GM12878 (cell line): ENCODE results near the gene ZMYND11. TPM values are rescaled to one million over a fixed set of nuclear protein-coding genes. Genes with fewer than 3 reads are reported as not detected.

Experiments
- ATAC-seq: fragments of 200-7000 bp; cut with Tn5 transposase; 3 replicates; pipeline ENCODE4 v1.9.1; 2020; ENCODE audit warnings: mild to moderate bottlenecking, moderate library complexity
- BruUV-seq: library from RNA; stranded (reverse); fragments of 400-500 nt; replicated peaks from 2 replicates; lab custom pipeline; 2021; lab: Mats Ljungman, UMichigan
- CTCF ChIA-PET: fragments of 300-600 bp; sonication (Branson Sonifier 250); formaldehyde crosslinking; extraction: SDS; loops from one replicate; lab custom pipeline; 2021; ENCODE audit warnings: inconsistent platforms; lab: Yijun Ruan, JAX
- POLR2A ChIA-PET: fragments of 350-600 bp; formaldehyde crosslinking; extraction: SDS; loops from one replicate; lab custom pipeline; 2021; ENCODE audit warnings: inconsistent platforms; lab: Charles Lee
- RAD21 ChIA-PET: fragments of 300-600 bp; sonication (Branson Sonifier 250); formaldehyde crosslinking; loops from one replicate; lab custom pipeline; 2023; ENCODE audit warnings: antibody characterized with exemption; ENCODE audit not compliant: unreplicated experiment; lab: Charles Lee
- SMC1A ChIA-PET: fragments of 300-600 bp; sonication (Branson Sonifier 250); formaldehyde crosslinking; loops from one replicate; lab custom pipeline; 2023; ENCODE audit not compliant: unreplicated experiment, uncharacterized antibody; lab: Charles Lee
- DNase-seq: peaks from one replicate; pipeline ENCODE4 v3.0.0-alpha.2; 2011; ENCODE audit warnings: low read depth, low spot score
- FAIRE-seq: peaks from 3 replicates; lab custom pipeline; 2011; peaks lifted over from hg19 to GRCh38; lab: Jason Lieb, UNC
- H2AFZ ChIP-seq: 2 replicates; pipeline ENCODE4 v1.6.0; 2011; ENCODE audit warnings: low read depth, low read length, control low read depth; ENCODE audit not compliant: control insufficient read depth
- H3K27ac ChIP-seq: 2 replicates; pipeline ENCODE4 v1.5.1; 2011; ENCODE audit warnings: control low read depth; ENCODE audit not compliant: control insufficient read depth, insufficient read depth
- H3K27me3 ChIP-seq, 2 experiments: replicated peaks in 1 of 2; 2 replicates each; pipeline versions ENCODE4 v1.6.0 to v1.6.1; 2011; ENCODE audit warnings: low read length in 1 of 2; ENCODE audit not compliant: control insufficient read depth in 2 of 2, insufficient read depth in 2 of 2
- H3K36me3 ChIP-seq, 2 experiments: 2 replicates each; pipeline ENCODE4 v1.5.1; 2011; ENCODE audit warnings: low read length in 1 of 2; ENCODE audit not compliant: control insufficient read depth in 2 of 2, insufficient read depth in 2 of 2
- H3K4me1 ChIP-seq: 2 replicates; pipeline ENCODE4 v1.6.1; 2011; ENCODE audit warnings: mild to moderate bottlenecking, low read length, moderate library complexity, mixed read lengths; ENCODE audit not compliant: control insufficient read depth, insufficient read depth
- H3K4me2 ChIP-seq: 2 replicates; pipeline ENCODE4 v1.6.0; 2011; ENCODE audit warnings: control low read depth; ENCODE audit not compliant: control insufficient read depth, insufficient read depth
- H3K4me3 ChIP-seq: fragments of 200-600 bp; sonication (generic); 2 replicates; pipeline ENCODE4 v1.5.1; 2016
- H3K79me2 ChIP-seq: 2 replicates; pipeline ENCODE4 v1.6.0; 2011; ENCODE audit warnings: low read length; ENCODE audit not compliant: control insufficient read depth, insufficient read depth
- H3K9ac ChIP-seq: 2 replicates; pipeline ENCODE4 v1.8.0; 2011; ENCODE audit warnings: low read length, control low read depth, mixed read lengths; ENCODE audit not compliant: control insufficient read depth, insufficient read depth
- H3K9me3 ChIP-seq: replicated peaks from 3 replicates; pipeline ENCODE4 v1.5.1; 2011; ENCODE audit warnings: mild to moderate bottlenecking, low read length; ENCODE audit not compliant: control insufficient read depth, insufficient read depth
- H4K20me1 ChIP-seq: 2 replicates; pipeline ENCODE4 v1.6.0; 2011; ENCODE audit not compliant: control insufficient read depth, insufficient read depth
- CBX5 ChIP-seq: sonication (generic); IDR thresholded peaks from 2 replicates; pipeline ENCODE4 v1.6.1; 2016; ENCODE audit warnings: low read depth, moderate library complexity, mild to moderate bottlenecking, inconsistent platforms
- CREB1 ChIP-seq: IDR thresholded peaks from 2 replicates; pipeline ENCODE4 v1.6.1; 2012; ENCODE audit warnings: low read depth, mild to moderate bottlenecking, inconsistent platforms
- EP300 ChIP-seq, 2 experiments: fragments of 150-350 bp in 1 of 2; IDR thresholded peaks; 2 replicates each; pipeline ENCODE4 v1.6.1; 2011 to 2012; ENCODE audit warnings: low read depth in 2 of 2, low read length in 2 of 2, borderline replicate concordance in 1 of 2, improper control_type of control experiment in 1 of 2, inconsistent platforms in 1 of 2; ENCODE audit not compliant: control insufficient read depth in 1 of 2
- ESRRA ChIP-seq: IDR thresholded peaks from 2 replicates; pipeline ENCODE4 v1.6.1; 2012; ENCODE audit warnings: mild to moderate bottlenecking, low read length, improper control_type of control experiment
- GABPA ChIP-seq: IDR thresholded peaks from 2 replicates; pipeline ENCODE4 v1.6.1; 2014; ENCODE audit warnings: antibody characterized with exemption, low read depth, mild to moderate bottlenecking, inconsistent platforms
- GATAD2B ChIP-seq: fragments of 450-650 bp; conservative IDR thresholded peaks from 2 replicates; pipeline ENCODE4 v1.6.1; 2017; ENCODE audit warnings: low read depth, mild to moderate bottlenecking, moderate library complexity
- HDAC2 ChIP-seq: fragments of 200-600 bp; sonication (generic); IDR thresholded peaks from 2 replicates; pipeline ENCODE4 v1.6.1; 2017
- HDAC6 ChIP-seq: fragments of 200-600 bp; sonication (generic); IDR thresholded peaks from one replicate; pipeline ENCODE4 v1.8.0; 2017; ENCODE audit warnings: antibody characterized with exemption; ENCODE audit not compliant: unreplicated experiment
- IKZF1 ChIP-seq: fragments of 450-650 bp; conservative IDR thresholded peaks from 2 replicates; pipeline ENCODE4 v1.6.1; 2017; ENCODE audit warnings: antibody characterized with exemption, mild to moderate bottlenecking
- IRF3 ChIP-seq: fragments of 450-650 bp; IDR thresholded peaks from 2 replicates; pipeline ENCODE4 v1.6.1; 2014; ENCODE audit warnings: mild to moderate bottlenecking
- JUNB ChIP-seq: IDR thresholded peaks from 2 replicates; pipeline ENCODE4 v1.6.1; 2016; ENCODE audit warnings: antibody characterized with exemption, mild to moderate bottlenecking
- NBN ChIP-seq: fragments of 450-650 bp; IDR thresholded peaks from 2 replicates; pipeline ENCODE4 v1.6.1; 2016
- RAD21 ChIP-seq: IDR thresholded peaks from 2 replicates; pipeline ENCODE4 v1.6.1; 2011; ENCODE audit warnings: mild to moderate bottlenecking, low read depth, low read length, moderate library complexity; ENCODE audit not compliant: insufficient read depth
- REST ChIP-seq: IDR thresholded peaks from 2 replicates; pipeline ENCODE4 v1.6.1; 2012; ENCODE audit warnings: mild to moderate bottlenecking, low read depth, low read length
- SREBF2 ChIP-seq: IDR thresholded peaks from 2 replicates; pipeline ENCODE4 v1.6.1; 2012; ENCODE audit warnings: mild to moderate bottlenecking, low read length
- ZBED1 ChIP-seq: IDR thresholded peaks from 2 replicates; pipeline ENCODE4 v1.6.1; 2016; ENCODE audit warnings: borderline replicate concordance
- ZNF592 ChIP-seq: fragments of 450-650 bp; IDR thresholded peaks from 2 replicates; pipeline ENCODE4 v1.6.1; 2017; ENCODE audit warnings: mild to moderate bottlenecking, moderate library complexity
- ZSCAN29 ChIP-seq: fragments of 450-650 bp; IDR thresholded peaks from 2 replicates; pipeline ENCODE4 v1.6.1; 2017; ENCODE audit warnings: mild to moderate bottlenecking, moderate library complexity
- WGBS: methylation state at CpG from one replicate; pipeline ENCODE4 v1.1.6; 2016; ENCODE audit warnings: low lambda C conversion rate; ENCODE audit not compliant: insufficient replicate concordance, insufficient coverage; ENCODE audit errors: missing lambda C conversion rate; 5-methylcytosine and 5-hydroxymethylcytosine counted together
- in situ Hi-C: fragments of 300-500 bp; cut with MboI; formaldehyde crosslinking; loops from 9 replicates; pipeline ENCODE4 v1.14.3; 2018; ENCODE audit warnings: mixed read lengths
- intact Hi-C: fragments of 100-400 bp; cut with micrococcal nuclease; formaldehyde crosslinking; loops from one replicate; pipeline ENCODE4 v1.14.2; 2022; ENCODE audit not compliant: unreplicated experiment
- polyA plus RNA-seq, 11 experiments: library from polyadenylated mRNA; depleted of rRNA in 4 of 11; unstranded in 6 of 11; stranded (reverse) in 5 of 11; fragments of >200 nt; fragmentation: Nextera tagmentation in 4 of 11; fragmentation: Illumina TruSeq in 1 of 11; extraction: Ambion mirVana in 4 of 11; extraction: Trizol in 1 of 11; gene quantifications; 1 replicate in 1 of 11; 2 replicates in 10 of 11; pipeline versions ENCODE4 v1.2.1 to v1.2.3, GENCODE V29; 2011 to 2016; ENCODE audit warnings: inconsistent platforms in 2 of 11, missing spikeins in 2 of 11, low read depth in 1 of 11
- total RNA-seq, 4 experiments: library from RNA; depleted of rRNA in 3 of 4; stranded (reverse); fragments of >200 nt in 3 of 4; fragmentation: Illumina TruSeq in 1 of 4; extraction: Trizol in 1 of 4; gene quantifications; 2 replicates each; pipeline versions ENCODE4 v1.2.1 to v1.2.3, GENCODE V29; 2013 to 2021

The ZMYND11 gene
- total and polyA plus RNA-seq, 10 of the 15 experiments (the other 5 are each of a cell fraction or from before 2014, with no cell fraction given) = 3.3 to 24.4 (median 13.1) TPM

GRCh38 chr10:271201-271600 lies 135.9 kb downstream of the ZMYND11 start:
- ChIA-PET RAD21 (no interaction called here), SMC1A (interaction anchor here (1.1 kb wide), 1 partner anchor 90 kb away, joined by 3 read pairs; no protein-coding TSS in a partner anchor), CTCF (no interaction called here), POLR2A (no interaction called here)
- Histone ChIP-seq H3K79me2 (no peaks in the 10 kb centered on the region), H4K20me1 (no peaks in the 10 kb centered on the region), H2AFZ (no peak overlapping the region), H3K4me2 (no peak overlapping the region), H3K27ac (no peak overlapping the region), H3K36me3 (no peaks in the 10 kb centered on the region), H3K4me1 (0 out of 2 replicates have a peak, but pooled peaks cover 3% of the 10 kb centered on the region), H3K9me3 (no peaks in the 10 kb centered on the region), H3K27me3 (no peaks in the 10 kb centered on the region; a peak in 1 of 4 replicates), H3K9ac (no peak overlapping the region), H3K4me3 (no peak overlapping the region)
- 62% methylated on average over 3 of the region's 3 CpGs for WGBS
- FAIRE-seq (no peak), DNase-seq (no peak), ATAC-seq (no peak)
- in situ Hi-C loops = no loop called here
- TF ChIP-seq EP300 (IDR thresholded peaks at IDR 0.05; ENCODE audit: borderline replicate concordance in 1 of 2, control insufficient read depth in 1 of 2, low read depth in 2 of 2, low read length in 2 of 2) (no peak), CBX5 (no peak), HDAC2 (no peak), SREBF2 (no peak), ESRRA (no peak), GABPA (no peak), IRF3 (no peak), ZBED1 (no peak), HDAC6 (no peak), CREB1 (no peak), ZSCAN29 (no peak), GATAD2B (no peak), NBN (no peak), RAD21 (no peak), JUNB (no peak), ZNF592 (no peak), IKZF1 (no peak), REST (no peak)
- intact Hi-C loops = no loop called here
- no TSS peak for BruUV-seq
